ACC112 (cell line): ENCODE results near the gene YPEL2.

Experiments used
- H2AFZ ChIP-seq: fragments of 200-600 bp; sonication (generic); one replicate; pipeline ENCODE4 v1.6.0; 2017; ENCODE audit warnings: antibody characterized with exemption, low read length; ENCODE audit not compliant: unreplicated experiment
- H3K27ac ChIP-seq: fragments of 200-600 bp; sonication (generic); 2 replicates; pipeline ENCODE4 v1.5.1; 2014; ENCODE audit warnings: low read depth, mild to moderate bottlenecking, antibody characterized with exemption, low read length, moderate library complexity
- H3K27me3 ChIP-seq: fragments of 200-600 bp; sonication (generic); 2 replicates; pipeline ENCODE4 v1.6.1; 2014; ENCODE audit warnings: mild to moderate bottlenecking, antibody characterized with exemption, low read length, moderate library complexity, mixed read lengths; ENCODE audit not compliant: insufficient read depth
- H3K36me3 ChIP-seq: fragments of 200-600 bp; sonication (generic); 2 replicates; pipeline ENCODE4 v1.6.1; 2016; ENCODE audit warnings: mild to moderate bottlenecking, antibody characterized with exemption, low read length, moderate library complexity, mixed read lengths; ENCODE audit not compliant: insufficient read depth
- H3K4me1 ChIP-seq: fragments of 200-600 bp; sonication (generic); one replicate; pipeline ENCODE4 v1.6.1; 2016; ENCODE audit warnings: low read length, mixed read lengths; ENCODE audit not compliant: insufficient read depth, unreplicated experiment, control insufficient read depth
- H3K4me3 ChIP-seq: fragments of 200-600 bp; sonication (generic); 2 replicates; pipeline ENCODE4 v1.5.1; 2014; ENCODE audit warnings: mild to moderate bottlenecking, low read depth, low read length
- H3K79me2 ChIP-seq: fragments of 200-600 bp; sonication (generic); one replicate; pipeline ENCODE4 v1.6.0; 2016; ENCODE audit warnings: low read length; ENCODE audit not compliant: control insufficient read depth, unreplicated experiment, insufficient read depth

The YPEL2 gene

GRCh38 chr17:59346341-59346740, 14.9 kb downstream of the YPEL2 start:
- Histone ChIP-seq H2AFZ (no peak overlapping the region), H3K4me1 (no peaks in the 10 kb centered on the region), H3K79me2 (peaks cover 3% of the 10 kb centered on the region), H3K27ac (no peak overlapping the region), H3K36me3 (no peaks in the 10 kb centered on the region), H3K27me3 (no peaks in the 10 kb centered on the region), H3K4me3 (no peak overlapping the region)

- Histone ChIP-seq H3K4me1 (no peaks in the 10 kb centered on the region), H2AFZ (no peak overlapping the region), H3K79me2 (peaks cover 3% of the 10 kb centered on the region), H3K27me3 (no peaks in the 10 kb centered on the region), H3K4me3 (no peak overlapping the region), H3K36me3 (no peaks in the 10 kb centered on the region), H3K27ac (no peak overlapping the region)
These were observed 15.5 kb downstream of the YPEL2 start for GRCh38 chr17:59346876-59347407.

GRCh38 chr17:59347975-59348391, 16.5 kb downstream of the YPEL2 start:
- Histone ChIP-seq H3K4me1 (no peaks in the 10 kb centered on the region), H3K27me3 (no peaks in the 10 kb centered on the region), H3K4me3 (no peak overlapping the region), H3K36me3 (no peaks in the 10 kb centered on the region), H3K79me2 (peaks cover 3% of the 10 kb centered on the region), H2AFZ (no peak overlapping the region), H3K27ac (no peak overlapping the region)

- no peak overlapping the region for H2AFZ ChIP-seq
- H3K79me2 ChIP-seq, result peaks cover 3% of the 10 kb centered on the region
- H3K4me3 ChIP-seq, result no peak overlapping the region
- H3K27me3 ChIP-seq, result no peaks in the 10 kb centered on the region
- H3K4me1 ChIP-seq, result no peaks in the 10 kb centered on the region
- H3K36me3 ChIP-seq, result no peaks in the 10 kb centered on the region
- no peak overlapping the region for H3K27ac ChIP-seq
These were observed 17.7 kb downstream of the YPEL2 start for GRCh38 chr17:59349178-59349577.

GRCh38 chr17:59353106-59353854, 21.8 kb downstream of the YPEL2 start:
- no peaks in the 10 kb centered on the region for H3K79me2 ChIP-seq
- H2AFZ ChIP-seq, result no peak overlapping the region
- H3K4me3 ChIP-seq, result no peak overlapping the region
- no peak overlapping the region for H3K27ac ChIP-seq
- H3K27me3 ChIP-seq, result no peaks in the 10 kb centered on the region
- peaks cover 22% of the 10 kb centered on the region for H3K4me1 ChIP-seq
- H3K36me3 ChIP-seq, result peaks cover 9% of the 10 kb centered on the region; the same call in 1 of the 2 replicates

GRCh38 chr17:59353936-59354755, 22.7 kb downstream of the YPEL2 start:
- H3K4me3 ChIP-seq, result no peak overlapping the region
- H3K36me3 ChIP-seq, result peaks cover 9% of the 10 kb centered on the region; the same call in 1 of the 2 replicates
- no peaks in the 10 kb centered on the region for H3K79me2 ChIP-seq
- no peaks in the 10 kb centered on the region for H3K27me3 ChIP-seq
- peaks cover 25% of the 10 kb centered on the region for H3K4me1 ChIP-seq
- no peak overlapping the region for H2AFZ ChIP-seq
- no peak overlapping the region for H3K27ac ChIP-seq

- H3K27ac ChIP-seq, result no peak overlapping the region
- H3K4me3 ChIP-seq, result no peak overlapping the region
- H3K4me1 ChIP-seq, result peaks cover 25% of the 10 kb centered on the region
- peaks cover 9% of the 10 kb centered on the region; the same call in 1 of the 2 replicates for H3K36me3 ChIP-seq
- H3K79me2 ChIP-seq, result peaks cover under 1% of the 10 kb centered on the region
- no peak overlapping the region for H2AFZ ChIP-seq
- no peaks in the 10 kb centered on the region for H3K27me3 ChIP-seq
These were observed 23.7 kb downstream of the YPEL2 start for GRCh38 chr17:59355030-59355701.

- Histone ChIP-seq H3K27ac (peak overlapping the region; percentile 93; the same call in 1 of the 2 replicates), H3K79me2 (peaks cover 4% of the 10 kb centered on the region), H3K36me3 (peaks cover 9% of the 10 kb centered on the region; the same call in 1 of the 2 replicates), H3K4me1 (peaks cover 30% of the 10 kb centered on the region), H2AFZ (no peak overlapping the region), H3K4me3 (no peak overlapping the region), H3K27me3 (no peaks in the 10 kb centered on the region)
These were observed 24.4 kb downstream of the YPEL2 start for GRCh38 chr17:59355702-59356325.

GRCh38 chr17:59356543-59357218, 25.2 kb downstream of the YPEL2 start:
- no peaks in the 10 kb centered on the region for H3K27me3 ChIP-seq
- no peak overlapping the region for H2AFZ ChIP-seq
- H3K79me2 ChIP-seq, result peaks cover 4% of the 10 kb centered on the region
- peak overlapping the region; percentile 93 for H3K27ac ChIP-seq
- peaks cover 9% of the 10 kb centered on the region; the same call in 1 of the 2 replicates for H3K36me3 ChIP-seq
- peaks cover 38% of the 10 kb centered on the region for H3K4me1 ChIP-seq
- no peak overlapping the region for H3K4me3 ChIP-seq
